ENCODE results near the gene TUSC2.
"Not testable (repeated sequence)": the region's sequence is repeated elsewhere in the genome, so short reads cannot be mapped to it uniquely, and the experiment has no call there.

The TUSC2 gene

DNA sequence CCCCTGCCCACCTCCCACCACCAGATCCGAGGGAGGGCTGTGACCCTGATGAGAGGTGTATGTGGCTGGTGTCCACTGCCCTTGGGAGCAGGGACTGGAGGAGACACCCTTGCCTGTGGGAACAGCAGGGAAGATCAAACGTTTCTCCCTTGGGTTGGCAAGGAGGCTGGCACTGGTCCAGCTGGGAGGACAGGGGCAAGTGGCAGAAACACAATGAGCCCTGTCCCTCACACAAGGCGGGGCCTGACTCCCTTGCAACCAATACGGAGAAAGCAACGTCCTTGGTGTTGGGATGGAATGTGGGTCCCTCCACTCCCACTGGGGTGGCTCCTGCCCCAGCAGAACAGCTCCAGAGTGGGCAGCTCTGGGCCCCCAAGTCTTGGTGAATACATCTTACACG, 10.7 kb downstream of the TUSC2 start:
- no peak for DNase-seq (ENCODE audit: low read depth)

DNA sequence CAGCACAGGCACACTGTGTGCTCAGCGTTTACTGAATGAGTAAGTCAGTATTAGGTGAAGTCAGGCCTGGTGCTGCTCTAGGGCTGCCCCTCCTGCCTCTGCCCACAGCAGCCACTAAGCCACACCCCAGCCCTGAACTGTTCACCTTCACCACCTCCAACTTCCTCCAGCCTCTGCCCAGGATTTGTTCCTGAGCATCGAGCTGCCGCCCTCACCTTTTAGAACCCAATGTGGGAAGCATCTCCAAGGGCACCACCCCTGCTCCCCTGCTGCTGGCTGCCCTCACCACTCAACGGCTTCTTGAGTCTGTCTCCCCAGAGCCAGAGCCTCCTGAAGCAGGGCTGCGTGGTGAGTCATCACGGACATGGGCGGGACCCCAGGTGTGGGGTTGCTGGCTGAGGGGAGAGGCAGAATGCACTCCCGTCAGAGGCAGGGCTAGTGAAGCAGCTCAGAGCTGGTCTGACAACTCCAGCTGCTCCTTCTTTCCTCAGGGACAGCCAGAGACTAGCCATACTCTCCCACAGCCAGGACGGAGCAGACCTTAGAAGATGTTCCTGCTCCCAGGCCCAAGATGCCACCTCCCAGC, 11.3 kb downstream of the TUSC2 start:
- DNase-seq (ENCODE audit: low read depth): peak; percentile 67

DNA sequence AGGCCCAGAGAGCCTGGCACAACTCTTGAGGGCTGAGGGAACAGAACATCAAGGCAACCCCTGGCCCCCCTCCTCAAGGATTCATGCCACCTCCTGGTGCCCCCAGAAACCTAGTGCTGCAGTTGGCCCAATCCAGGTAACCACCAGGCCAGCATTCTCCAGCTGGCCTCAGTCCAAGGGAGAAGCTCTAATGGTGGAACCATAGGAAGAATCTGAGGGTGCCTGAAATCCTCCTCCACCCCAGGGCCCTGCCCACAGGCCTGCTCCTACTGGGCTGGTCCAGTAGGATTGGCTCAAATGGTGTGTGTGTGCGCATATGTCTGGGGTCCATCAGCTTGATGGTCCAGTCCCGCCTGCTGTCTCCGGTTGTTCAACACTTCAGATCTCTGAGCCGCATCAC, 13.2 kb downstream of the TUSC2 start:
- no peak for DNase-seq (ENCODE audit: low read depth)

DNA sequence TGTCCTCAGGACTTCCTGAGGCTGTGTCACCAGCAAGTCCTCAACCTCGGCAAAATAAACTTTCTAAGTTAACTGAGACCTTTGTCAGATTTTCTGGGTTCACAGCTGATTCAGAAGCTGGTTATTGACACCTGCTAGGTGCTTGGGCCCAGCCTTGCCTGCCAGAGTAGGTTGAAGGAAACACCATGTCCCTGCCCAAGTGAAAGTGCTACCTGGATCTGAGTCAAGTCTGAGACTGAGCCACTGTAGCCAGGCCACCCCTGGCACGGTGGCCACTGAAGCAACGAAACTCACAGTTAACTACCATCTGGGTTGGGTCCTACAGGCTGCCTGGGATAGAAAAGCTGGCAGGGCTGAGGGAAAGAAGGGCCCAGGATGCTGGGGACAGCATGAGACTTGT, 13.7 kb downstream of the TUSC2 start:
- no peak for DNase-seq (ENCODE audit: low read depth)

DNA sequence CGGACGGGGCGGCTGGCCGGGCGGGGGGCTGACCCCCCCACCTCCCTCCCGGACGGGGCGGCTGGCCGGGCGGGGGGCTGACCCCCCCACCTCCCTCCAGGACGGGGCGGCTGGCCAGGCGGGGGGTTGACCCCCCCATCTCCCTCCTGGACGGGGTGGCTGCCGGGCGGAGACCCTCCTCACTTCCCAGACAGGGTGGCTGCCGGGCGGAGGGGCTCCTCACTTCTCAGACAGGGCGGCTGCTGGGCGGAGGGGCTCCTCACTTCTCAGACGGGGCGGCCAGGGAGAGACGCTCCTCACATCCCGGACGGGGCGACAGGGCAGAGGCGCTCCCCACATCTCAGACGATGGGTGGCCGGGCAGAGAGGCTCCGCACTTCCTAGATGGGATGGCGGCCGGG, 16.0 kb downstream of the TUSC2 start:
- not testable (repeated sequence) for DNase-seq (ENCODE audit: low read depth)

DNA sequence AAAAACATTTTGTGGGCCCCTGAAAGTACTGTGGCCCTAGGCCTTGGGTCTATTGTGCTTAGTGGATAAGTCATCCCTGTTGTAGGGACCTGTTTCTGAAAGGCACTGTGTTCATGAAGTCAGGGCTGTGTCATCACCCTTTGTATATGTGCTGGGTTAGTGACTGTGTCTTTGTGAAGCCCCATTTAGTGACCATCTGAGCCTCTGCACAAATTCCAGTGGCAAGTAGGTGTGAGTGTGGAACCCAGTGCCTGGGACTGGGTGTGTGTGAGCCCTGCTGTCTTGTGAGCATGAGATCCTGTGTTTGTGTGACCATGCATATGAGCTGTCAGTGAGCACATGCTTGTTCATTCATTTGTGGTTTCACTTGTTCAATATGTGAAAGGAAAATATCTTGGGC, 23.4 kb downstream of the TUSC2 start:
- no peak for DNase-seq (ENCODE audit: low read depth)

DNA sequence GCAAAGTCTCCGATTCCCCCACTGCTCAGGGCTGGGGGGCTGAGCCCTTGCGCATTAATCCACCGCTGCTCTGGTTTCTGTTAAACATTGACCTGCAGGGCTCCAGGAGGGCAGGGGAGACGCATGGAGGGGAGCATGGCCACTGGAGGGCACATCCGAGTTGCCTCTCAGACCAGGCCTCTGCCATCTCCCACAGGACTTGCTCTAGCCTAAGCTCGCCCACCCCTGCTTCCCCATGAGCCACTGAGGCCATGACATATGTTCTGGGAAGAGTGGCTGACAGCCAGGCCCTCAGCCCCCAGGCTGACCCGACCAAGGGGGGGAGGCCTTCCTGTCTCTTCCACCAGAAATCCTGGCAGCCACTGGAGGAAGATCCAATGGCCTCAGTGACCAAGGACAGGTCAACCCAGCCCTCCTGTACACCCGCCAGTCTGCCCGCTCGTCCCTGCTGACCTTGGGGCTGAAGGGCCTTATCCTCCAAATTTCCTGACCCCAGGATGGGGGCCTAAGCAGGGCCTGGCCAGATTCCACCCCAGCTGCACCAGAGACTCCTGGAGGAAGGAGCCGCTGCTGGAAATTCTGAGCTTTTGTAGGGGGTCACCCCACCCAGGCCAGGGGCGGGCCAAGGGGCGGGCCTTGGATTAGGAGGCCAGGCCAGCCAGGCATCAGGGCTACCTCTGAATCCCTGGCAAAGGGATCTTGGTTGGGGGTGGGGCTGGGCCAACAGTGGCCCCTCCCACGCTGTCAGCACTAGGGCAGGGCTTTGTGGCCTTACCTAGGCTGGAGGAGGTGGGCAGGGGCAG, 24.8 kb downstream of the TUSC2 start, which contains the start of gene HYAL1:
HYAL1 (minus strand) TSS at position 562 of the 803 bp plus-strand sequence. CDS start 618 bp downstream, outside the sequence.
- DNase-seq (ENCODE audit: low read depth): peak; percentile 23

DNA sequence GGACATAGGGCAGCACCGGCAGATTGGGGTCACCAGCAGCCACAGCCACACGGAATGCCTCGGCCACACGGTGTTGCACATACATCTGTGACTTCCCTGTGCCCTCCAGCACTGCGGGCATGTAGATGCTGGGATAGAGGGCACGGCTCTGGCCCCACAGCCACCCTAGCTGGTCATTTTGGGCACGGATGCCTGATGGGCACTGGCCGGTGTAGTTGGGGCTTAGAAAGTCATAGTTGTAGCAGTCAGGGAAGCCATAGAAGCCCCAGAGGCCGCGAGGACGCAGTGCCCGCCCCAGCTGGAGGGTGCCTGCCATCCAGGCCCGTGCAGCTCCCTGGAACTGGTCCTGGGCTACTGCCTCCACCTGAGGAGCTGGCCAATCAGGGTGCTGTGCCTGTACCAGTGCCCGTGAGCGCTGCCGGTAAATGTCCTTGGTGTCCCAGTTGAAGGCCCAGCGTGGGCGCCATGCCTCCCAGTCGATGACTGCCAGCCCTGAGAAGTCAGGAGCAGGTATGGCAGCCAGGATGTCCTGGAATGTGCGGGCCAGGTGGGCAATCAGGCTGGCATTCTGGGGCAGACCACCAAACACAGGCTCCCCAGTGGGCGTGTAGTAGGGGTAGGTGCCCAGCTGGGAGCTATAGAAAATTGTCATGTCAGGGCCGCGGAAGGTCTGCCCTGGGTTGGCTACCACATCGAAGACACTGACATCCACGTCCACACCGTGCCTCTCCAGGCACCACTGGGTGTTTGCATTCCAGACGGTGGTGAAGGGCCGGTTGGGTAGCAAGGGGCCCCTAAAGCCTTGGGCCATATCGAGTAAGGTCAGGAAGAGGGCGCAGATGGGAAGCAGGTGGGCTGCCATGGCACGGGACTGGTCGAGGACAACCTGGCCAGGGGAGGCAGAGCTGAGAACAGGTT, 25.7 kb downstream of the TUSC2 start:
- DNase-seq (ENCODE audit: low read depth): no peak

DNA sequence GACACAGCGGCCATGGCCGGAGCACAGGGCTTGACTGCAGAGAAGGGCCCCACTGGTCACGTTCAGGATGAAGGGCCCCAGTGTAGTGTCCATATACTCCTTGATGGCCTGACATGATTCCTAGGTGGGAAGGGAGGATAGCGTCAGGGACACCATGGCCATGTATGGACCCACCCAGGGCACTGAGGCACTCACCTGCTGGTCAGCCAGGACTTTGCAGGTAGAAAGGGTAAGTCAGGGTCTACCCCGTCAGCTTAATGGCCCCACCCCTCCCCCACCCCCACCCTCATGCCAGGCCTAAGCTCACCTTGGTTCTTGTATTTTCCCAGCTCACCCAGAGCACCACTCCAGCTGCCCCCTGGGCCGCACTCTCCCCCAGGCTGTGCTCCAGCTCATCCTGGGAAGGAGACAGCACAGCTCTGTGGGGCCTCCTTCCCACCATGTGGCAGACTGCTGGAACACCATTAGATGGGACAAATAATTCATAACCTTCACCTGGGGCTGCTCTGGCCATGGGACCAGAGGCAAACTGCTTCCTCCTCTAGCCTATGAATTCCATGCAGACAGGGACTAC, 27.3 kb downstream of the TUSC2 start:
- no peak for DNase-seq (ENCODE audit: low read depth)

DNA sequence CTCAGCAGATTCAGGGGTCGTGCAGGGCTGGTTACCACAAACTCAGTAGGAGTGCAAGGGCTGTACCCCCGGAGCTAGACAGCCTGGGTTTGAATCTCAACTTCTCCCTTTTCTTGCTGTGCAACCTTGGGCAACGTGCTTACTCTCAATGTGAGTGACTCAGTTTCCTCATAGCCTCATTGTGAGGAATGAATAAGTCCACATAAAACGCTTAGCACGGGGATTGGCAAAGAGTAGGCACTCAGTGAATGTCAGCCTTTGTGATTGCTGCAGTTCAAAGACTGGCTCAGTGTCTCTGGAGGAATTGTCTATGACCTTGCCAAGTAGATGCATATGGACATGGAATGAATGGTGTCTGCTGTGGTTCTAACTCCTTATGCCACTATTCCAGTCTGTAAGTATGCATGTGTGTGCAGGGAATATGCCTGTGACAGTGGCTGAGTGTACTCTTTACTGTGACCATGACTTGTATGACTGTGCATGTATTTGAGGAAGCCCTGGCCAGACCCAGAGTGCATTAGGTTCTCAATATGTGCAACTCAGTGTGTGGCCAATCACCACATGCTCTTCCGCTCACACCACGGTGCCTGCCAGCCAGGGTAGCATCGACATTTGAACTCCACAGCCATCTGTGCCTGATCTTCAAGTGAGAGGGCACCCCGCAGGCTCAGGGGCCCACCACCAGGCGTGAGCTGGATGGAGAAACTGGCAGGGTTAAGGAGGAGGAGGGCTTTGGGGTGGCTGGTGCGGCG, 27.9 kb downstream of the TUSC2 start:
- peak; percentile 64 for DNase-seq (ENCODE audit: low read depth)

DNA sequence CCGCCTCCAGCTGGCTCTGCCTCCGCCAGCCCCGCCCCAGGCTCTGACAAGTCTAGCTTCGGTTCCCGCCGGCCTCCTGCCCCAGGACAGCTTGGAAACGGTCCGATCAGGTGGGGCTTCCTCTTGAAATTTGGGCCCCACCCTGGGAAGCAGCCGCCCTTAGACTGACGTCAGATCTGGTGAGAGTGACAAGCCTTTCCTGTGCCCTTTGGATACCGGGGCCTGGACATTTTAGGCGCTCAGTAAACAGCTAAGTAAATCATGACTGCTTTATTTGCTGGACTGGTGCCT, 28.4 kb downstream of the TUSC2 start:
- DNase-seq (ENCODE audit: low read depth): no peak

DNA sequence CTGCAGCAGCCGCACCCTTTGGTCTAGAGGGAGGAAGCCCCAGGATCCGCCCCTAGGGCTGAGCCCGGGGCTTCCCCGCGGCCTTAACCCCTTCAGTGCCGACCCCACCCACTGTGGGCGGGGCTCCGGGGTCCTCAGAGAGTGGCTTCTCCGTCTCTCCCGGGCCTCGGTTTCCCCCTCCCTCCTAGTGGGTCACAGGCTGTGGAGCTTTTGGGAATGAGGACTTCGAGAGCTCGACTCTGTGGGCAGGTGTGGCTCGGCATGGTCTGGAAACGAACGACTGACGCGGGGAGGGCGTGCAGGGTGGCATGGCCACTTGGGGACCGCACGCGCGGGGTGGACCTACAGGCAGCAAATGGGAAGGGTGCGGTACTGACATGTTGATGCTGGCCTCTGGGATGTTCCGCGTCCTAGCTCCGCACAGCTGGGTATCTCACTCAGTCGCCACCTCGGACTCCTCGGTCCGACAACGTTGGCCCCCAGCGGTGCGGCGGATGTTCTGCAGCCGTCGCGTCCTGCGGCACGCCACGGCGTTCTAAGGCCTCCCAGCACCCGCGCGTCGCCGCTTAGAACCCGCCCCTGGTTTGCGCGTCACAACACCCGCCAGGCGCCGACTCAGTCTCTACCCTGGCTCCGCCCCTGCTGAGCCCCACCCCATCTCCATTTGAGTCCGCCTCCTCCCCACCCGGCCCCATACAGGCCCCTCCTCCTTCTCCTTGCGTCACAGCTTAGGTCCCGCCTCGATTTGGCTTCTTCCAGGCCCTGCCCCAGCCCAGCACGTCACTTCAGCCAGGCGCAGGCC, 29.0 kb downstream of the TUSC2 start, which contains the start of the genes HYAL3 and NAA80:
HYAL3 (minus strand) TSS at position 570 of the 802 bp plus-strand sequence. CDS start 3,803 bp downstream, outside the sequence.
NAA80 (minus strand) TSS at position 570 of the 802 bp plus-strand sequence. CDS start 1,942 bp downstream, outside the sequence.
- peak; percentile 99 for DNase-seq (ENCODE audit: low read depth)

DNA sequence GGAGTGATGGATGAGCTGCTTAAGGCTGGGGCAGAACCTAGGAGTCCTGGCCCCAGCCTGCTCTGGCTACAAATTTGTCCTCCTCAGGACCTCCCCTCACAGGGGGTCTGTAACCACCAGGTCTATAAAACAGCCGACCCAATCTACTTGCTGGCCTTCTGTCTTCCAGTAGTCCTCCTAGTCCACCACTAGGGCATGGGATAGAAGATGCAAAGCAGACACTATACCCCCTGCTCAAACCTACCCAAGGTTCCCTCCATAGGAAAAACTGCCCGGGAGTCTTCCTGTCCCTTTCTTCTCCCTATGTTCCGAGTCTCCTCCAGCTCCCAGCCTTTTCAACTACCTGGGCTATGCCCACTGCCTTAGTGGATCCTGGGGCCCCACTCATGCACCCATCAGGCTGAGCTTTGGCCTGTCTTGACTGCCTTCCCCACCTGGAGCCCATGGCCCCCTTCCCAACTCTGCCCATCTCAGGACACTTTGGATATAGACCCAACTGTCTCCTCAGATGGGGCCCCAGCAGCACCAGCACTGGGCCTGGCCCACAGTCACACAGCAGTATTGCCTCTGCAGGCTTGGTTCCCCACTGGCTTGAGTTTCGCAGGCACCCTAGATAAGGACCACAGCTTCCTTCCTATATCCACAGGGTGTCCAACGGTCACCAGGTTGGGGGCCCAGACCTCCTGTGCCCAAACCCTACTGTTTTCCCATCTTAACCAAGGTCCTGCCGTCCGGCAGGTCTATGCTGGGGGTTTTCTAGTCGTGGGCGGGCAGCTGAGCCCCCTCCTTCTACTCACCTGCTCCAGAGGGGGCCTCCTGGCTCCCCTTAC, 29.9 kb downstream of the TUSC2 start:
- DNase-seq (ENCODE audit: low read depth): no peak

DNA sequence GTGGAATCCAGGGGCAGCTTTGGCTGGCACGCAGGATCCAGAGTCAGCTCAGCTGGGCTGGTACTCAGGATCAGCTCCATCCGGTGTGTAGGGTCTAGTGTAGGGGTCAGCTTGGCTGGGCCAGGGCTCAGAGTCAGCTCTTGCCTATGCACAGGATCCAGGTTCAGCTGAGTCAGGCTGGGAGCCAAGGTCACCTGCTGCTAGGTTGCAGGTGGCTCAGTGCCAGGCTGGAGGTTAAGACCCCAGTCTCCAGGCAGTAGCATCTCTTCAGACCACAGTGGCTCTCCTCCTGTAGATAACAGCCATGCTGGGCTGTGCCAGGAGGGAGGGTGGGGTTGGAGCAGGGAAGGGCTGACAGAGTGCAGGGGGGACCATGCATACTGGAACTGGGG, 30.6 kb downstream of the TUSC2 start:
- no peak for DNase-seq (ENCODE audit: low read depth)

DNA sequence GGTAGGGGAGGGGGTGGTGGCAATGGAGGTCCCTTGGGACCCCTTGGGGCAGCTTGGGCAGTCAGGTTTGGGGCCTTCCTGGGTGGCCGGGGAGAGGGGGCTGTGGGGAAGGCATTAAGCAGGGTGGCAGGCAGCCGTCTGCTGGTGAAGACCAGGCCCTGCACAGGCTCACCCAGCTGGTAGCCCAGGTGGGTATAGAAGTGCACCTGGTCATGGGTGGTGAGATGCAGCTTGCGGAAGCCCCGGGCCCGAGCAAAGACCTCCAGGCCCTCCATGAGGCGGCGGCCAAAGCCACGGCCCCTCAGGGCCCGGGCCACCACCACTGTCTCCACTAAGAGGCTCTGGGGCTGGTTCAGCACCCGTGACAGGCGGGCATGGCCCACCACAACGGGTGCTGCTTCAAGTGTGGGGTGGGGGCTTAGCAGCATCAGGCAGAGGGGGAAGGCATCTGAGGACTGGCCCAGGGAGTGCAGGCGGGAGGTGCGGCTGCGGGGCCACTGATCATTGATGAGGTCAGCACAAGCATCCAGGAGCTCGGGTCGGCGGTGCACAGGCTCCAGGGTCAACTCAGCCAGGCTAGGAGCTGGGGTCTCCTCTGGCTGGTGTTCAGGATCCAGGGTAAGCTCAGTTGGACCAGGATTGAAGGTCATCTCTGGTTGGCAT, 31.2 kb downstream of the TUSC2 start:
- DNase-seq (ENCODE audit: low read depth): no peak

DNA sequence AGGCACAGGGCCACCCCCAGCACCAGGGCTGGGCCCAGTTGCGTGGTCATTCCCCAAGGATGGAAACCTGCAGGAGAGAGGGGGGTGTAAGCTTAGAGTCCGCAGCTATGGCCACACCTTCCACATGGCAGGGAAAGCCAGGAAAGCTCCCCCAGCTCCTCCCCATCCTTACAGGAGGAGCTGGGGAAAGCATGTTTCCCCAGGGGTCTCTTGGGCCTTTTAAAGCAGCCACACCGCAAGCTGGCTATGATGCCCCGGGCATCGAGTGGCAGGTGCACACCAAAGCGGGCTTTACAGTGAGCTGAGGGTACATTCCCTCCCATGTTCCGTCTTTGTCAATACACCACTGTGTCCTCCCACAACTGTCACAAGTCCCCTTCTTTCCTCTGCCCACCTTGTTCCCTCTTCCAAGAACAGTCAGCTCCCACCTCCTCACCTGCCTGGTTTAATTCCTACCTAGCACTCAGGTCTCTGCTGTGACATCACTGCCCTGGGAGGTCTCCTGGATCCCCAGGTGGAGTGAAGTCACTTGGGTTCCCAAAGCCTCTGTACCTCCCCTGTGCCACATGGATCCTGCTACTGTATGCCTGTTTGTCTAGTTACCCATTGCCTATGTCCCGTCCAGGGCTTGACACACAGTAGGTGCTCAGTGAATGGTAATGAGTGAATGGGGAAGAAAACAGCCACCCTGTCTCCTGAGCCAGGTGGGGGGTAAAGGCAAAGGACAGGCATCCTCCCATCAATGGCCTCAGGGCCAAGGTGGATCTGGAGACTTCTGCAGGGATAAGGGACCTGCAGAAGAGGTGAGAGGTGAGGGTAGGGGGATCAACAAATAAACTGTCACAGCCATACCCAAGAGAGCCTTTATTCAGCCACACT, 32.2 kb downstream of the TUSC2 start:
- no peak for DNase-seq (ENCODE audit: low read depth)

DNA sequence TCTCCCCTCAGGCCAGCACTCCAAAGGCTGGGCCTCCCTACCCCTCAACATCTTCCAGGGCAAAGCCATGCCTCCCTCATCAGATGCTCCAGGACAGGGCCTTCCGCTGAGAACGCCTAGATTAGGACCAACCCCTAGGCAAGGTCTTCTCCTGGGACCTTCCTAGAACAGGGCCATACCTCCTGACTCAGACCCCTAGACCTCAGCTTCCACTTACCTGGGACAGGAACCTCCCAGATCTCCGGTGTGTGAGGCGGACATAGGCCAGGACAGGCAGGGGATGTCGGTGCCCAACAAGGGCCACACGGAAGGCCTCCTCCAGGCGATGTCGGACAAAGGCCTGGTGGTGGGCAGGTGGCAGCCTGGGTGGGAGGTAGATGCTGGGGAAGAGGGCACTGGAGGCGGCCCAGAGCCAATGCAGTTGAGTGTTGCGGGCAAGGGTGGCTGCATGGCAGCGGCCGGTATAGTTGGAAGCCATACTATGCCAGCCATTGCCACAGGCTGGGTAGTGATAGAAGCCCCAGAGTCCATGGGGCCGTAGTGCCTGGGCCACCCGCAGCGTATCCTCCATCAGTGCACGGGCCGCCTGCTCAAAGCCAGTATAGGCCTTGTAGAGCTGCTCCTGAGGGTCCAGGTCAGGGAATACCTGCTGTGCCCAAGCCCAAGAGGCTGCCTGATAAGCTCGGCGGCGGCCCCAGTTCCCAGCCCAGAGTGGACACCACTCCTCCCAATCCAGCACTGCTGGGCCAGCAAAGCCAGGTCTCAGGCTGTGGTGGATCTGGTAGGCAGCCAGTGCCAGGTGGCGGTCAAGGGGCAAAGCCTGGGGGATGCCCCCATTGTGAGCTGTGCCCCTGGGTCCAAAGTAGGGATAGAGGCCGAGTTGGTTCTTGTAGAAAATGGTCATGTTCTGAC, 33.3 kb downstream of the TUSC2 start:
- DNase-seq (ENCODE audit: low read depth): no peak
